GM12878 (cell line): ENCODE data around the gene CAMKMT. TPM values are rescaled to one million over a fixed set of nuclear protein-coding genes. Genes with fewer than 3 reads are reported as not detected.

Experiments used
- ATAC-seq: fragments of 200-7000 bp; cut with Tn5 transposase; 3 replicates; pipeline ENCODE4 v1.9.1; 2020; ENCODE audit warnings: mild to moderate bottlenecking, moderate library complexity
- BruUV-seq: library from RNA; stranded (reverse); fragments of 400-500 nt; replicated peaks from 2 replicates; lab custom pipeline; 2021; lab: Mats Ljungman, UMichigan
- CTCF ChIA-PET: fragments of 300-600 bp; sonication (Branson Sonifier 250); formaldehyde crosslinking; extraction: SDS; loops from one replicate; lab custom pipeline; 2021; ENCODE audit warnings: inconsistent platforms; lab: Yijun Ruan, JAX
- POLR2A ChIA-PET: fragments of 350-600 bp; formaldehyde crosslinking; extraction: SDS; loops from one replicate; lab custom pipeline; 2021; ENCODE audit warnings: inconsistent platforms; lab: Charles Lee
- RAD21 ChIA-PET: fragments of 300-600 bp; sonication (Branson Sonifier 250); formaldehyde crosslinking; loops from one replicate; lab custom pipeline; 2023; ENCODE audit warnings: antibody characterized with exemption; ENCODE audit not compliant: unreplicated experiment; lab: Charles Lee
- SMC1A ChIA-PET: fragments of 300-600 bp; sonication (Branson Sonifier 250); formaldehyde crosslinking; loops from one replicate; lab custom pipeline; 2023; ENCODE audit not compliant: unreplicated experiment, uncharacterized antibody; lab: Charles Lee
- DNase-seq: peaks from one replicate; pipeline ENCODE4 v3.0.0-alpha.2; 2011; ENCODE audit warnings: low read depth, low spot score
- FAIRE-seq: peaks from 3 replicates; lab custom pipeline; 2011; peaks lifted over from hg19 to GRCh38; lab: Jason Lieb, UNC
- H2AFZ ChIP-seq: 2 replicates; pipeline ENCODE4 v1.6.0; 2011; ENCODE audit warnings: low read depth, low read length, control low read depth; ENCODE audit not compliant: control insufficient read depth
- H3K27ac ChIP-seq: 2 replicates; pipeline ENCODE4 v1.5.1; 2011; ENCODE audit warnings: control low read depth; ENCODE audit not compliant: control insufficient read depth, insufficient read depth
- H3K27me3 ChIP-seq, 2 experiments: replicated peaks in 1 of 2; 2 replicates each; pipeline versions ENCODE4 v1.6.0 to v1.6.1; 2011; ENCODE audit warnings: low read length in 1 of 2; ENCODE audit not compliant: control insufficient read depth in 2 of 2, insufficient read depth in 2 of 2
- H3K36me3 ChIP-seq, 2 experiments: 2 replicates each; pipeline ENCODE4 v1.5.1; 2011; ENCODE audit warnings: low read length in 1 of 2; ENCODE audit not compliant: control insufficient read depth in 2 of 2, insufficient read depth in 2 of 2
- H3K4me1 ChIP-seq: 2 replicates; pipeline ENCODE4 v1.6.1; 2011; ENCODE audit warnings: mild to moderate bottlenecking, low read length, moderate library complexity, mixed read lengths; ENCODE audit not compliant: control insufficient read depth, insufficient read depth
- H3K4me2 ChIP-seq: 2 replicates; pipeline ENCODE4 v1.6.0; 2011; ENCODE audit warnings: control low read depth; ENCODE audit not compliant: control insufficient read depth, insufficient read depth
- H3K4me3 ChIP-seq: fragments of 200-600 bp; sonication (generic); 2 replicates; pipeline ENCODE4 v1.5.1; 2016
- H3K79me2 ChIP-seq: 2 replicates; pipeline ENCODE4 v1.6.0; 2011; ENCODE audit warnings: low read length; ENCODE audit not compliant: control insufficient read depth, insufficient read depth
- H3K9ac ChIP-seq: 2 replicates; pipeline ENCODE4 v1.8.0; 2011; ENCODE audit warnings: low read length, control low read depth, mixed read lengths; ENCODE audit not compliant: control insufficient read depth, insufficient read depth
- H3K9me3 ChIP-seq: replicated peaks from 3 replicates; pipeline ENCODE4 v1.5.1; 2011; ENCODE audit warnings: mild to moderate bottlenecking, low read length; ENCODE audit not compliant: control insufficient read depth, insufficient read depth
- H4K20me1 ChIP-seq: 2 replicates; pipeline ENCODE4 v1.6.0; 2011; ENCODE audit not compliant: control insufficient read depth, insufficient read depth
- BRCA1 ChIP-seq: IDR thresholded peaks from 2 replicates; pipeline ENCODE4 v1.6.1; 2011; ENCODE audit warnings: low read depth, low read length, improper control_type of control experiment
- CBX3 ChIP-seq: fragments of 200-600 bp; sonication (generic); IDR thresholded peaks from 2 replicates; pipeline ENCODE4 v1.6.1; 2016; ENCODE audit warnings: low read depth, borderline replicate concordance
- CHD4 ChIP-seq: fragments of 200-600 bp; sonication (generic); IDR thresholded peaks from 2 replicates; pipeline ENCODE4 v1.6.1; 2016; ENCODE audit warnings: mild to moderate bottlenecking
- KDM1A ChIP-seq: fragments of 200-600 bp; sonication (generic); IDR thresholded peaks from 2 replicates; pipeline ENCODE4 v1.6.1; 2016; ENCODE audit warnings: borderline replicate concordance
- MTA2 ChIP-seq: fragments of 450-650 bp; IDR thresholded peaks from 2 replicates; pipeline ENCODE4 v1.6.1; 2016; ENCODE audit warnings: low read depth, mild to moderate bottlenecking, moderate library complexity
- MYB ChIP-seq: fragments of 150-350 bp; IDR thresholded peaks from 2 replicates; pipeline ENCODE4 v1.6.1; 2014; ENCODE audit warnings: mild to moderate bottlenecking, low read depth, low read length, borderline replicate concordance
- NFYB ChIP-seq: IDR thresholded peaks from 2 replicates; pipeline ENCODE4 v1.6.1; 2011; ENCODE audit warnings: low read depth, mild to moderate bottlenecking, low read length, improper control_type of control experiment, moderate library complexity; ENCODE audit not compliant: insufficient read depth
- SREBF2 ChIP-seq: IDR thresholded peaks from 2 replicates; pipeline ENCODE4 v1.6.1; 2012; ENCODE audit warnings: mild to moderate bottlenecking, low read length
- WGBS: methylation state at CpG from one replicate; pipeline ENCODE4 v1.1.6; 2016; ENCODE audit warnings: low lambda C conversion rate; ENCODE audit not compliant: insufficient replicate concordance, insufficient coverage; ENCODE audit errors: missing lambda C conversion rate; 5-methylcytosine and 5-hydroxymethylcytosine counted together
- in situ Hi-C: fragments of 300-500 bp; cut with MboI; formaldehyde crosslinking; loops from 9 replicates; pipeline ENCODE4 v1.14.3; 2018; ENCODE audit warnings: mixed read lengths
- intact Hi-C: fragments of 100-400 bp; cut with micrococcal nuclease; formaldehyde crosslinking; loops from one replicate; pipeline ENCODE4 v1.14.2; 2022; ENCODE audit not compliant: unreplicated experiment
- polyA plus RNA-seq, 11 experiments: library from polyadenylated mRNA; depleted of rRNA in 4 of 11; unstranded in 6 of 11; stranded (reverse) in 5 of 11; fragments of >200 nt; fragmentation: Nextera tagmentation in 4 of 11; fragmentation: Illumina TruSeq in 1 of 11; extraction: Ambion mirVana in 4 of 11; extraction: Trizol in 1 of 11; gene quantifications; 1 replicate in 1 of 11; 2 replicates in 10 of 11; pipeline versions ENCODE4 v1.2.1 to v1.2.3, GENCODE V29; 2011 to 2016; ENCODE audit warnings: inconsistent platforms in 2 of 11, missing spikeins in 2 of 11, low read depth in 1 of 11
- total RNA-seq, 4 experiments: library from RNA; depleted of rRNA in 3 of 4; stranded (reverse); fragments of >200 nt in 3 of 4; fragmentation: Illumina TruSeq in 1 of 4; extraction: Trizol in 1 of 4; gene quantifications; 2 replicates each; pipeline versions ENCODE4 v1.2.1 to v1.2.3, GENCODE V29; 2013 to 2021

Gene CAMKMT
- total and polyA plus RNA-seq, 10 of the 15 experiments (the other 5 are each of a cell fraction or from before 2014, with no cell fraction given): 2.7 to 16.0 (median 11.8) TPM

DNA sequence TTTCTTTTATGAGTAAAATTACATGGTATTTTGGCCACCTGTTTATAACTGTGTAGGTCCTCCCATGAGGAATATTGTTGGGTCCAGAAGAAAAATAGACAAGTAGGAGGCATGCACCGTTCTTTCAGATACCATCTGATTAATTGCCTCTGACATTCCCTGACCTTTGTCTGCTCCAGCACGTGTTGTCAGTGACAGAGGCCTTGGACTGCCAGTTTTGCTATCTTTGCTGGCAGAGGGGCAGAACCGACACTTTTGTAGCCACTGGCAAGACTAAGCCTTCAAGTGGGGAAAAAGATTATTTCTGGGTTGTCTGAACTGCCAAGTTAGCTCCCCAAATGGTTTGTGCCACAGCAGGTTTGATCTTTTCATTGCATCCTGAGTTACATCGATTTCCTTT is 276.9 kb downstream of the CAMKMT start:
- ATAC-seq (no peak), FAIRE-seq (no peak), DNase-seq (no peak)
- no TSS peak for BruUV-seq
- in situ Hi-C loops (no loop called here), intact Hi-C loops (no loop called here)
- Histone ChIP-seq H3K36me3 (no peaks in the 10 kb centered on the region), H2AFZ (no peak overlapping the region), H3K79me2 (no peaks in the 10 kb centered on the region), H4K20me1 (no peaks in the 10 kb centered on the region), H3K27ac (no peak overlapping the region), H3K4me3 (no peak overlapping the region), H3K9ac (no peak overlapping the region), H3K4me2 (no peak overlapping the region), H3K4me1 (no peaks in the 10 kb centered on the region), H3K27me3 (no peaks in the 10 kb centered on the region), H3K9me3 (no peaks in the 10 kb centered on the region; the same call in 1 of the 3 replicates)
- TF ChIP-seq BRCA1 (no peak), KDM1A (no peak), CBX3 (no peak), MTA2 (no peak), CHD4 (no peak), SREBF2 (no peak), NFYB (no peak), MYB (no peak)
- ChIA-PET RAD21 (interaction anchor here (0.8 to 1.7 kb wide), 6 partner anchors 15 to 71 kb away, joined by 3 to 5 read pairs (median 3); no protein-coding TSS in a partner anchor), CTCF (interaction anchor here (0.7 to 2.1 kb wide), 6 partner anchors 10 to 159 kb away, joined by 3 to 11 read pairs (median 6); no protein-coding TSS in a partner anchor), SMC1A (interaction anchor here (0.6 to 2.9 kb wide), 9 partner anchors 14 to 114 kb away, joined by 3 to 11 read pairs (median 5); no protein-coding TSS in a partner anchor), POLR2A (interaction anchor here (1.0 kb wide), 1 partner anchor 10 kb away, joined by 3 read pairs; no protein-coding TSS in a partner anchor)
- WGBS: 94% methylated on average over 4 of the region's 4 CpGs
